Measurements from ENCODE around the gene KCND2.

The KCND2 gene

GRCh38 chr7:120332433-120332832 is 59.5 kb downstream of the KCND2 start:
- no peak for TF ChIP-seq CTCF (IDR thresholded peaks at IDR 0.05; ENCODE audit: low read depth, low read length)
- DNase-seq (ENCODE audit: low read depth in 2 of 2): no peak
- H3K4me3 ChIP-seq (replicated peaks in 1 of 2; ENCODE audit: low read depth in 2 of 2, low read length in 2 of 2): no peak overlapping the region

DNA sequence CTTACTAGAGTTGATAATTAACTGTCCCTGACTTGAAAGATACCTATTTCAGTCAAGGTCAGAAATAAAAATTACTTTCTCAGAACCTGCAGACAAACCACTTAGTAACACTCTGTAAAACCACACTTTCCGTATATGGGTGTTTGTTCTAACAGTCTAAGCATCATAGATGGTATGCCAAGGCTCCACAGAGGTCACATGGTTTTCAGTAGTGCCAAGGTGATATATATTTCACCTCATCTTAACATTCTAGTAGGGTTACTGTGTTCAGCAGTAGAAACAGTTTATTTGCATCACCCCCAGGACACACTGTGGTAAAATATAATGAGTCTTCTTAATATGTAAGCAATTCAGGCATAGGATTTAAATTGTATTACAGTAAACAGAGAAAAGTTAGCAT is 61.5 kb downstream of the KCND2 start:
- no peak for DNase-seq (ENCODE audit: low read depth in 2 of 2)
- TF ChIP-seq CTCF (IDR thresholded peaks at IDR 0.05; ENCODE audit: low read depth, low read length): no peak
- no peak overlapping the region for H3K4me3 ChIP-seq (replicated peaks in 1 of 2; ENCODE audit: low read depth in 2 of 2, low read length in 2 of 2)

GRCh38 chr7:120337308-120337907 is 64.4 kb downstream of the KCND2 start:
- H3K4me3 ChIP-seq (replicated peaks in 1 of 2; ENCODE audit: low read depth in 2 of 2, low read length in 2 of 2): no peak overlapping the region
- TF ChIP-seq CTCF (IDR thresholded peaks at IDR 0.05; ENCODE audit: low read depth, low read length): peak; percentile 58
- peak; percentile 10 to 28 for DNase-seq (ENCODE audit: low read depth in 2 of 2)

- no peak for TF ChIP-seq CTCF (IDR thresholded peaks at IDR 0.05; ENCODE audit: low read depth, low read length)
- peak; percentile 44 to 66 for DNase-seq (ENCODE audit: low read depth in 2 of 2)
- H3K4me3 ChIP-seq (replicated peaks in 1 of 2; ENCODE audit: low read depth in 2 of 2, low read length in 2 of 2): no peak overlapping the region
Measured at GRCh38 chr7:120344276-120344675, 71.3 kb downstream of the KCND2 start.

DNA sequence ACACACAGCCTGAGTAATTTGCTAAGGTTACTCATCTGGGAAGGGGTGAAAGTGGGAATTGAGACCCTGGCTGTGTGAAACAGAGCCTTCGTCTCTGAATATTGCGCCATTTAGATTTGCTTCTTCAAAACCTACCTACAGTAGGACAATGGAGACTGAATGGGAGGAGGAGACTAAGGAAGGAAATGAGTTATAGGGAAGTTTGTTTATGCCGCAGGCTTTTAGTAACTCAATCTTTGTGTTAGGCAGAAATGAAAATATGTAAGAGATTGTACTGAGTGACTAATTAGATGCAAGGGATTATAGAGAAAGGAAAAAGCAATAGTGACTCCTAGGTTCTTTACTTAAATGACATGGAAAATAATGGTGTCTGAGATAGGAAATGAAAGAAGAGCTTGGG is 80.2 kb downstream of the KCND2 start:
- H3K4me3 ChIP-seq (replicated peaks in 1 of 2; ENCODE audit: low read depth in 2 of 2, low read length in 2 of 2): no peak overlapping the region
- TF ChIP-seq CTCF (IDR thresholded peaks at IDR 0.05; ENCODE audit: low read depth, low read length): no peak
- no peak for DNase-seq (ENCODE audit: low read depth in 2 of 2)

DNA sequence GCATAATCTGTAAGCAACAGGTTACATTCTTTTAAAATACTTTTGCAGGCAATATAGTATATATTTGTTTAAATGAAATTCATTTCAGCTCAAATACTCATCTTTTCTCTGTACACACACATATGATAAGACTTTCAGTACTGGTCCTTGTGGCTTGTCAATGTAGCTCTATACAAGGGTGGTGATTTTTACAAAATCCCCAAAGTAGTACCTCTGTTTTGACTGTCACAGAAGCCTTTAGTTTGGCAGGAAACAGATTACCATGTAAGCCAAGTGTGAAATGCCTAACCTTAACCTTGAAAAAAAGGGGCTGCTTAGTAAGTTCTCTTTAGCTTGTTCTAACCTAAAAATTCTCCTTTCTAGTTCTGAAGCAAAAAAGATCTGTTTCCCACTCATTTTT is 87.9 kb downstream of the KCND2 start:
- no peak overlapping the region for H3K4me3 ChIP-seq (replicated peaks in 1 of 2; ENCODE audit: low read depth in 2 of 2, low read length in 2 of 2)
- DNase-seq (ENCODE audit: low read depth in 2 of 2): no peak
- TF ChIP-seq CTCF (IDR thresholded peaks at IDR 0.05; ENCODE audit: low read depth, low read length): no peak

DNA sequence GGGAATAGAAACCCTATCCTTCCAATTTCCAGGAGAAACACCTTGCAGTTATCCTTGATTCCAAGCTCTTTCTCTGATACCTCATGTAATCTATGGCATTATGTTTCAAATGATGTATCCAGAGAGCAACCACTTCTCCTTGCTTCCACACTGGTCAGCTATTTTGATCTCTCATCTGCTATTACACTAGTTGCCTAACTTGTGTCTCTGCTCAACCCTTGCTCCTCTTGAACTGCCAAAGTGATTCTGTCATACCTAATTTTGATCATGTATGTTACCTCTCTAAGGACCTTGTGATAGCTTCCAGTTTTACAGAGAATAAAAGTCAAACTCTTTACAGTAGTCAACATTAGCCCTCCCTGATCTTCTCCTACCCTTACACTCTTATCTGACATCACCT is 90.4 kb downstream of the KCND2 start:
- no peak for TF ChIP-seq CTCF (IDR thresholded peaks at IDR 0.05; ENCODE audit: low read depth, low read length)
- no peak for DNase-seq (ENCODE audit: low read depth in 2 of 2)

More for the DNA sequence above, 90.4 kb downstream of the KCND2 start:
- H3K4me3 ChIP-seq (replicated peaks in 1 of 2; ENCODE audit: low read depth in 2 of 2, low read length in 2 of 2): no peak overlapping the region
